ENCODE measurements around the gene ACTL6B. TPM values are rescaled to one million over a fixed set of nuclear protein-coding genes. Genes with fewer than 3 reads are reported as not detected.

ACTL6B gene
- polyA plus RNA-seq, 2 of the 4 experiments (the other 2 are of a cell fraction) = not detected

GRCh38 chr7:100679129-100679926 lies 23.1 kb upstream of the ACTL6B start:
- CTCF ChIA-PET = interaction anchor here (1.0 to 6.4 kb wide), 7 partner anchors 11 to 51 kb away, joined by 3 to 72 read pairs (median 21); partner anchors contain the start of gene POP7
- 88% methylated on average over 13 of the region's 13 CpGs for WGBS (ENCODE audit: missing lambda C conversion rate)
- no peak overlapping the region for H3K4me2 ChIP-seq
- no peak overlapping the region for H3K4me3 ChIP-seq
- peaks cover 35% of the 10 kb centered on the region for H3K4me1 ChIP-seq
- H3K27ac ChIP-seq = peak overlapping the region in 1 of 2 experiments; percentile 38; a peak in 1 of 6 replicates
- no peak for FAIRE-seq
- no peak for DNase-seq (ENCODE audit: low read depth in 1 of 2, low spot score in 1 of 2)
- TF ChIP-seq MAFK (IDR thresholded peaks at IDR 0.05; ENCODE audit: partially characterized antibody) = no peak
- TF ChIP-seq BHLHE40 (IDR thresholded peaks at IDR 0.05; ENCODE audit: low read depth, low read length) = no peak
- TF ChIP-seq POLR2A (IDR thresholded peaks at IDR 0.05; ENCODE audit: low read length) = no peak
- TF ChIP-seq HES2 (IDR thresholded peaks at IDR 0.05) = no peak
- no peak for TF ChIP-seq EP300 (IDR thresholded peaks at IDR 0.05)
- TF ChIP-seq MYC (IDR thresholded peaks at IDR 0.05; ENCODE audit: borderline replicate concordance, low read length) = no peak
- peak in 1 of 2 experiments; percentile 3; a peak in 1 of 6 replicates for ATAC-seq
- H3K9me3 ChIP-seq = no peaks in the 10 kb centered on the region
- POLR2A ChIA-PET = no interaction called here

- FAIRE-seq (no peak), DNase-seq (ENCODE audit: low read depth in 1 of 2, low spot score in 1 of 2) (no peak), ATAC-seq (no peak)
- H3K4me3 ChIP-seq = no peak overlapping the region
- 0 out of 6 replicates have a peak overlapping the region, but pooled peaks of 1 of the 2 experiments have one; percentile 22 for H3K27ac ChIP-seq
- WGBS (ENCODE audit: missing lambda C conversion rate) = 96% methylated on average over 26 of the region's 35 CpGs
- no peaks in the 10 kb centered on the region for H3K9me3 ChIP-seq
- H3K4me1 ChIP-seq = peaks cover 35% of the 10 kb centered on the region
- POLR2A ChIA-PET = interaction anchor here (0.6 to 1.3 kb wide), 2 partner anchors 92 to 118 kb away, joined by 3 to 4 read pairs; partner anchors contain the start of gene FBXO24
- H3K4me2 ChIP-seq = no peak overlapping the region
- CTCF ChIA-PET = interaction anchor here (0.6 to 6.4 kb wide), 5 partner anchors 12 to 64 kb away, joined by 5 to 72 read pairs (median 21); partner anchors contain the start of gene POP7
- TF ChIP-seq HOXA7 (CRISPR knock-in tag; IDR thresholded peaks at IDR 0.05) (no peak), HMGXB4 (CRISPR knock-in tag; IDR thresholded peaks at IDR 0.05; ENCODE audit: borderline replicate concordance) (no peak), EHF (CRISPR knock-in tag; IDR thresholded peaks at IDR 0.05) (no peak), HOXB13 (CRISPR knock-in tag; IDR thresholded peaks at IDR 0.05; ENCODE audit: low read depth) (no peak), KDM5A (IDR thresholded peaks at IDR 0.05) (no peak), RCOR1 (IDR thresholded peaks at IDR 0.05; ENCODE audit: low read depth, low read length) (no peak), TFCP2L1 (CRISPR knock-in tag; IDR thresholded peaks at IDR 0.05) (no peak), GATA3 (IDR thresholded peaks at IDR 0.05; ENCODE audit: borderline replicate concordance) (no peak), USF2 (IDR thresholded peaks at IDR 0.05) (no peak)
Observed at GRCh38 chr7:100678291-100678984, 22.2 kb upstream of the ACTL6B start.

GRCh38 chr7:100677308-100678267 lies 21.3 kb upstream of the ACTL6B start:
- no peak overlapping the region for H3K4me2 ChIP-seq
- FAIRE-seq = no peak
- ChIA-PET POLR2A (interaction anchor here (1.3 kb wide), 1 partner anchor 91 kb away, joined by 3 read pairs; the partner anchor contains the start of gene FBXO24), CTCF (interaction anchor here (0.6 to 6.4 kb wide), 7 partner anchors 10 to 118 kb away, joined by 3 to 72 read pairs (median 7); partner anchors contain the start of gene POP7)
- H3K4me3 ChIP-seq = no peak overlapping the region
- 96% methylated on average over 25 of the region's 36 CpGs for WGBS (ENCODE audit: missing lambda C conversion rate)
- ATAC-seq = no peak
- H3K27ac ChIP-seq = no peak overlapping the region
- DNase-seq (ENCODE audit: low read depth in 1 of 2, low spot score in 1 of 2) = no peak
- H3K4me1 ChIP-seq = peaks cover 35% of the 10 kb centered on the region
- no peaks in the 10 kb centered on the region for H3K9me3 ChIP-seq
- no peak for TF ChIP-seq MAFK (IDR thresholded peaks at IDR 0.05; ENCODE audit: partially characterized antibody)
- TF ChIP-seq RFX5 (IDR thresholded peaks at IDR 0.05) = no peak
- no peak for TF ChIP-seq ESRRA (IDR thresholded peaks at IDR 0.05; ENCODE audit: borderline replicate concordance, low read length)
- no peak for TF ChIP-seq ATOH8 (CRISPR knock-in tag; IDR thresholded peaks at IDR 0.05; ENCODE audit: low read depth)
- no peak for TF ChIP-seq HOXA7 (CRISPR knock-in tag; IDR thresholded peaks at IDR 0.05)
- TF ChIP-seq MAZ (IDR thresholded peaks at IDR 0.05; ENCODE audit: borderline replicate concordance, low read depth, low read length) = no peak
- TF ChIP-seq PBX3 (IDR thresholded peaks at IDR 0.05) = no peak
